Fibroblast of mammary gland (primary cell): ENCODE data around the gene ANKRD49.
A peak's percentile ranks its signal among the peaks of the same experiment; 100 is the strongest.

Experiments used
- DNase-seq: peaks from one replicate; pipeline ENCODE4 v3.0.0-alpha.2; 2010; ENCODE audit warnings: low read depth
- H3K4me3 ChIP-seq: 2 replicates; pipeline ENCODE4 v1.5.1; 2011; ENCODE audit warnings: low read depth, mild to moderate bottlenecking, low read length, moderate library complexity; ENCODE audit not compliant: control insufficient read depth
- TF ChIP-seq, protein P1 (sequence below): conservative IDR thresholded peaks from 2 replicates; pipeline ENCODE4 v1.5.1; 2011; ENCODE audit warnings: low read depth, low read length, inconsistent platforms; ENCODE audit not compliant: control insufficient read depth, insufficient read depth

ANKRD49 gene

DNA sequence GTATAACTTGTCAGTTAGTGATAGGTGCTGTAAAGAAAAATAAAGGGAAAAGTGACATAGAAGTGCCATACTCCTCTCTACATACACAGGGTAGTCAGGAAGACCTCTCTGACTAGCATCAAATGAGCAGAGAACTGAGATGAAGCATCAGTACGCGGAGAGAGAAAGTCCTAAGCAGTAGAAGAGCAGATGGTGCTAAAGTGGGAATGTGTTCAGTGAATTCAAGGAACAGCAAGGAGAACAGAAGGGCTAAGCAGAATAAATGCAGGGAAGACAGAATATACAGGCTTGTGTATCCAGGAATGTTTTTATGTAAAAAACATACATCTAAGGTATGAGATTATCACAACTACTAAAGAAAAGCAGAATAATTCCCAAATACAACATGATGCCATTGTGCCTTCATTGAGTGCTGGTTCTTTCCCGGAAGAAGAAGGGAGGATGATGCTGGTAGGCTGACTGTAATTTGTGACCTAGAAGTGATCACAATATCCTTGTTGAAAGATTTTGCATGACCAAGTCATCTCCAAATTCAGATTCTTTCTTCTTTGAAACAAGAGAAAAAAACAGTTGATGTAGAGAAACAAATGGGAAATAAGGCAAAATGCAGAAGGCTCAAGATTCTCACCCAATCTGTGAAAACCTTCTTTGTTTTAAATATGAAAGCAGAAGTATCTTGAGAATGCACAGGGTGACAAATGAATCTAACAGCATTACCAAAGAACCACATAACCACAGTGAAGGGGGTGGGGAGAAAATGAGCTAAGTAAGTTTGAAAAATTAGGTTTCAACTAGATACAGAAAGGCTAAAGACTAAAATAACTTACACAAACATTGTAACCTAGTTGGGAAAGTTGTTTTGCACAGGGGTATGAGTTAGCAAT is 20.6 kb upstream of the ANKRD49 start:
- no peak for DNase-seq
- TF ChIP-seq, protein P1, sequence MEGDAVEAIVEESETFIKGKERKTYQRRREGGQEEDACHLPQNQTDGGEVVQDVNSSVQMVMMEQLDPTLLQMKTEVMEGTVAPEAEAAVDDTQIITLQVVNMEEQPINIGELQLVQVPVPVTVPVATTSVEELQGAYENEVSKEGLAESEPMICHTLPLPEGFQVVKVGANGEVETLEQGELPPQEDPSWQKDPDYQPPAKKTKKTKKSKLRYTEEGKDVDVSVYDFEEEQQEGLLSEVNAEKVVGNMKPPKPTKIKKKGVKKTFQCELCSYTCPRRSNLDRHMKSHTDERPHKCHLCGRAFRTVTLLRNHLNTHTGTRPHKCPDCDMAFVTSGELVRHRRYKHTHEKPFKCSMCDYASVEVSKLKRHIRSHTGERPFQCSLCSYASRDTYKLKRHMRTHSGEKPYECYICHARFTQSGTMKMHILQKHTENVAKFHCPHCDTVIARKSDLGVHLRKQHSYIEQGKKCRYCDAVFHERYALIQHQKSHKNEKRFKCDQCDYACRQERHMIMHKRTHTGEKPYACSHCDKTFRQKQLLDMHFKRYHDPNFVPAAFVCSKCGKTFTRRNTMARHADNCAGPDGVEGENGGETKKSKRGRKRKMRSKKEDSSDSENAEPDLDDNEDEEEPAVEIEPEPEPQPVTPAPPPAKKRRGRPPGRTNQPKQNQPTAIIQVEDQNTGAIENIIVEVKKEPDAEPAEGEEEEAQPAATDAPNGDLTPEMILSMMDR, result no peak
- H3K4me3 ChIP-seq, result no peak overlapping the region

DNA sequence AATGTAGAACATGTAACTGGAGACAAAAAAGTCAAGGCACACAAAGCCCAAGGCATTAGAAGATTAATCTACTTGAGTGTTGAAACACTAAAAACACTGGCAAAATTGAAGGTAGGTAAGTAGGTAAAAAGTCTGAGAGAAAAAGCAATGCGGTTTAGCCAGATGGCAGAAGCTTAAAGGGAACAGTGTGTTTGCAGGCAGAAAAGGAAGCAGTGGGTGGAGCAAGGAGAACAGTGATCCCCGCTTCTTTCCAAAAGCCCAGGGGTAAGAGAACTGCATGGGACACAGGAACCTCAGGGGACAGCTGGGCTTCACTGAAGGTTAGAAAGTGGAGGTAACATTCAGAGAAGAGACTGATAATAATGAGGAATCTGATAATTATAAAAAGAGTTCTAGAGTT is 16.2 kb upstream of the ANKRD49 start:
- no peak overlapping the region for H3K4me3 ChIP-seq
- TF ChIP-seq, protein P1, result no peak
- no peak for DNase-seq

DNA sequence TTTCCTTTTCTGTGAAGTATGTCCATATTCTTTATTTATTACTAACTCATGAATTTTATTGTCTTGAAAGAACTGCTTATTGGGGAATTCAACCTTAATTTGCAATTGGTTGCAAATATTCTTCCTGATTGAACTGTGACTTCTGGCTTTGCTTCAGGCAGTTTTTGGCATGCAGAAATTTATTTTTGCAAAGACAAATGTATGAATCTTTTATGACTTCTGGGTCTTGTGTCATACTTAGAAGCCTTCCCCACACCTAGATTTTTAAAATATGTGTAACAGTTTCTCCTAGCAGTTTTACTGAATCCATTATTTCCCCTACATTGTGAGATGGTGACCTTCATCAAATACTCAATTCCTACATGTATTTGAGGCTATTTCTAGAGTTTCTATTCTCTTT is 12.4 kb upstream of the ANKRD49 start:
- DNase-seq, result no peak
- TF ChIP-seq, protein P1, result no peak
- H3K4me3 ChIP-seq, result no peak overlapping the region

DNA sequence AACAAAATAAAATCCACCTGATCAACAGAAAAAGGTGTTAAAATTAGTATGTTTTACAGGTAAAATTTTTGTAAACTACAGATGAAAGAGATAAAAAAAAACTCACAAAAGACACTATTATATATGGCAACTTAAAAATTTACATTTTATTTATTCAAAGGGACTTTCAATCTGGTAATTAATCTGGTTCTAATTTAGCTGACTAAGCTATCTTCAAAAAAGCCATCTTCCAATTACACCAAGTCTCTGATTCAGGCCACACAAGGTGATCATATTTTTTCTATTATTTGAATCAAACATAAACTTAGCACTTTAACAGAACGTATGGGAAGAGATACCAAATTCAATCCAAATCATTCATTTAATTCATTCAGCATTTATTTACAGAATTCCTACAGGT is 7.7 kb upstream of the ANKRD49 start:
- TF ChIP-seq, protein P1, result no peak
- no peak for DNase-seq
- no peak overlapping the region for H3K4me3 ChIP-seq

DNA sequence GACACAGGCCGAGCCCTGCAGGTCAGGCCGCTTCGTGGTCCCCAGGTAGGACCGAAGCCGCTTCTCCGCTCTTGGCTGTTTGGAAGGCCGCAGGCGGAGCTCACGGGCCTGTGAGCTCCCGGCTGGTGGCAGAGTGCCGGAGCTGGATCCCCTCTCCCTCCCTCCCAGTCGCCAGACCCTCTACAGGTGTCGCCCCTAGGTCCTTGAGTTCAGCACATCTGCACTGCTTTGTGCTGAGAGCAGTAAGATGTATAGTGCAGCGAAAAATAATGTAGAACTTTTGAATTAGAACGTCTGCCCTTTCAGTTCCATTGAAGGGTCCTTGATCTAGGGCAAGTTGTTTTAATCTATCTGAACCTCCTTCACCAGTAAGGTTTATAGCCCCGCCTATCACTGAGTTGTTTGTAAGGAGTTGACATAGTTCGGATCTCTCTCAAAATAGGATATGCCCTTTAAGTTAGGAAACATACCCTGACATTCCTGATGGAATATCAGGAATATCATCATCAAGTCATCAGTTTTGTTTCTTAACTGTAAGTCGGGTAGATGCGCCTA is 419 bp downstream of the ANKRD49 start:
- peak; percentile 11 for DNase-seq
- TF ChIP-seq, protein P1, result no peak
- H3K4me3 ChIP-seq, result peak overlapping the region; percentile 92

DNA sequence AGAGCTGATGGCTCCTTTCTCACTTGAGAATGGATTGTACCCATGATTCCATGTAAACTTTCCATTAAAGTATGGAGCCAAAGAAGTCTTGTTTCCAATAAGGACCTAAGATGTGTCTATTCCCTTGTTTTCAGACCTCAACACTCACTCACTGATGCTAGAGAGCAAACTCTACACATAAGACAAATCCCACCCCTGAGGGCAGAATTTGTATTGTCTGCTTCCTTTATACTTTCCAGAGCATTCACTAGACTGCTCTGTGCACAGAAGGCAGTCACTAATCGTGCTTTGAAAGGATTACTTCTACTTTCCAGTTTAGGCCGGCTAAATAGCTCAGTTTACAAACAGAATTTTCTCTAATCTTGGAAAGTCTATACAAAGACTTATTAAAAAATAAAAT is 6.4 kb downstream of the ANKRD49 start:
- DNase-seq, result no peak

More for the DNA sequence above, 6.4 kb downstream of the ANKRD49 start:
- no peak overlapping the region for H3K4me3 ChIP-seq
- TF ChIP-seq, protein P1, result no peak
